Bone marrow (tissue), 2 donors: ENCODE measurements around the gene P2RY8.

Source experiments
- DNase-seq, 2 donors: peaks; one replicate each; lab custom pipeline; 2025; lab: John Stamatoyannopoulos, UW

P2RY8 gene

GRCh38 chrX:1417921-1418771 lies 118.8 kb downstream of the P2RY8 start:
- no peak for DNase-seq

GRCh38 chrX:1416965-1417760 lies 119.8 kb downstream of the P2RY8 start:
- DNase-seq = no peak

- DNase-seq = no peak
These were observed 120.6 kb downstream of the P2RY8 start for GRCh38 chrX:1416327-1416784.
